M059J (cell line): Measurements from ENCODE around the gene IGSF11. TPM values are rescaled to one million over a fixed set of nuclear protein-coding genes. Genes with fewer than 3 reads are reported as not detected.
A peak's percentile ranks its signal among the peaks of the same experiment; 100 is the strongest.
"Not testable (repeated sequence)": the region's sequence is repeated elsewhere in the genome, so short reads cannot be mapped to it uniquely, and the experiment has no call there.

Experiments
- DNase-seq: peaks from one replicate; pipeline ENCODE4 v3.0.0-alpha.2; 2012; ENCODE audit warnings: low read depth
- total RNA-seq: library from RNA; depleted of rRNA; stranded (reverse); fragments of >200 nt; shearing (Covaris generic); gene quantifications from 2 replicates; pipeline ENCODE4 v1.2.3, GENCODE V29; 2014

IGSF11 gene
- total RNA-seq, 1 experiment from 2014 or later = not detected

- DNase-seq = no peak
Observed at GRCh38 chr3:118990823-118991560, 43.7 kb downstream of the IGSF11 start.

- no peak for DNase-seq
Observed at GRCh38 chr3:118988198-118989130, 46.2 kb downstream of the IGSF11 start.

GRCh38 chr3:118987477-118987876 is 47.2 kb downstream of the IGSF11 start:
- peak; percentile 2 for DNase-seq

- DNase-seq = no peak
Observed at GRCh38 chr3:118986734-118987133, 47.9 kb downstream of the IGSF11 start.

DNA sequence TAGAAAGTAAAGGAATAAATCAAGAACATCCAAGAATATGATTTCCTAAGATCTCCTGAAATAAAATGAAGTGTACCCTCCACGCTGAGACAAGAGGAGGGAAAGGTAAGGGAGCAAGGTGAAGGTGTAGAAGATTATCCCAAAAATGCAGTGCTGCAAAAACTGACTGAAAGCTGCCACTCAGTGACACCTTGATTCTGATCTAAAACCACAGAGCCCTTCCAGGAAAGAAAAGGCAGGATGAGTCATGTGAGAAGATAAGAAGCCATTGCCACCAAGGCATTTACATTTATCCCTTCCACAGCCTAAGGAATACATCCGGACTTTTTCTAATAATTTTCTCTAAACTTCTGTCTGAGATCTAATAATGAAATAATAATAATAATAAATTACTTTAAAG is 49.9 kb downstream of the IGSF11 start:
- peak; percentile 3 for DNase-seq

DNA sequence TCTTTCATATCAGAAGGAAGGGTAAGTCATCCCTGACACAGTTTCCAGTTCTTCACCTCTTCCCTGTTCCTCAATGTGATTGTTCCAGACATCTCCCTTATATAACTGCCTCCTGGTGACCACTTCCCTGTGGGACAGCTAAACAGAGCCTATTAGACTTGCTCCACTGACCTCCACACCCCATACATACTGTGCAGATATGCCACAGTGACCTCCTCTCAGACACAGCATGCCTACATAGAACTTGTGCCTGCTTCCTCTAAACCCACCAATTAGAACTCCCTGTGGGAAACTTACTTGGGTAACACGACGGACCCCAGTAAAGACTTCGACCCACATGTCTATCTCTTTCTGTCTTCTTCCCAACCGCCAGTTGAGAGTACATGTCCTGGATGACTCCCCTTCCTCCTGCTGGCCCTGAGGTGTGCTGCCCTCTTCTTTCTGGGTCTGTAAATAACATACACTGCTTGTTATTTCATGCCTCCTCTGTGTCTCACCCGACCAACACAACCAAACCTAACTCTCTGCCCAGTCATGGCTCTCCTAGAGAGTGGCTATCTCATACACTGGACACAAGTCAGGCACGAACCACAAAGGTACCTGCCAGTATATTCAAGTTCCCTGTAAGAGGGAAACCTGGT is 53.0 kb downstream of the IGSF11 start:
- no peak for DNase-seq

DNA sequence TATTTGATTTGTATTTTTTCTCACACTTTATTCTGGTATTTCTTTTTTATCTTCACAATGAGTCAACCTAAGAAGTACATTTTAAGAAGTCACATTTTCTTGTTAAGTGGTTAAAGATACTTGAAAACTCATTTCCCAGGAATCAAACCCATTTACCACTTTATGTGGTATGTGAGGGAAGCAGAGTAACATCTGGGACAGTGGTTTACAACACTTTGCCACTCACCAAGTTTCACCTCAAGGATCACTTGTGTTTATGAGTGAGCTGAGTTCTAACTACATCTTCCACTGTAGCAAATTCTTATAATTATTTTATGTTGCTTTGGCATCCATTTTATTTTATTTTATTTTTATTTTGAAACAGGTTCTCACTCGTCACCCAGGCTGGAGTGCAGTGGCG is 53.8 kb downstream of the IGSF11 start:
- no peak for DNase-seq

DNA sequence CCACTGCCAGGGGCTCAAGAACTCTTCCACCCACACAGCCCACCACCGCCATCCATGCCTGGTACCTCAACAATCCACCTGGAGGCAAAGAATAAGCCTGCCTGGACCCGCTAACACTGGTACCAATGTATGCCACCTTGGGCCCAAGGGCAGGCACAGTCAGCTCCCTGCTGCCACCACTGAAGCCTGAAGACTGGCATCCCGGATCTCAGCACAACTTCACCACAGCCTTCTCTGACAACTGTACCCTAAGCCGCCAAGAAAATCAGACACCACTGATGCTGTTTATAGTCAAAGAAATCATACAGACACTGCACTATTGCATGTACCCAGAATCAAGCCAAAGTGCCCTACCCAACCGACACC is 56.3 kb downstream of the IGSF11 start:
- DNase-seq = no peak

DNA sequence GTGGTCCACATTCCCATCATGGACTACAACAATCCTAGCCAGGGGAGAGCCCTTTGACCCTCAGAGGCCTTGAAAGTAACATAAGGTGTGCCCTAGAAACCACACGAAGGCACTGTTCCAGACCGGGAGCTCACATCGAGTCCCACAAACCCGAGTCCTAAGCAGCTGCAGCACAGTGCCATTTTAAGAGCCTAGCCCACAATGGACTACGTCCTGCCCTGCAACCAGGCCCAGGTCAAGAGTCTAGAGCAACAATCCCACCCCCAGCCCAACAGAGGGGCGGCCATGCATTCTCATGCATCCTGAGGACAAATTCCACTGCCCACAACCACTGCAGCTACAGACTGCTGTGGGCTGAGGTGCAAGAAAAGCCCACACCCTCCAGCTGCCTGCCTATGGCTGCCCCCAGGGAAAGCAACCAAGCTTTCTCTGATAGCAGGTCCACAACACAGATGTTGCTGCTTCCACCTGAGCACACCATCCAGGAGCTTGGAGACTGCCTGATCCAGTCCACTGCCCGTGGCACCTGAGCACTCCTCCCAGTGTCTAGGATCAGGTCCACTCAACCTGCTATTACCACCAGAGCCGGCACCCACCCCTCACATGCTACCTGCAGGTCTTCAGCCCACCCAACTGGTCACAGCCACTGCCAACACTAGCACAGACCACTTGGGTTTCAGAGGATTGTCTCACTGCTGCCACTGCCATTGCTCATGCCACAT is 56.8 kb downstream of the IGSF11 start:
- DNase-seq = no peak

GRCh38 chr3:118977118-118977517 is 57.5 kb downstream of the IGSF11 start:
- DNase-seq = no peak

DNA sequence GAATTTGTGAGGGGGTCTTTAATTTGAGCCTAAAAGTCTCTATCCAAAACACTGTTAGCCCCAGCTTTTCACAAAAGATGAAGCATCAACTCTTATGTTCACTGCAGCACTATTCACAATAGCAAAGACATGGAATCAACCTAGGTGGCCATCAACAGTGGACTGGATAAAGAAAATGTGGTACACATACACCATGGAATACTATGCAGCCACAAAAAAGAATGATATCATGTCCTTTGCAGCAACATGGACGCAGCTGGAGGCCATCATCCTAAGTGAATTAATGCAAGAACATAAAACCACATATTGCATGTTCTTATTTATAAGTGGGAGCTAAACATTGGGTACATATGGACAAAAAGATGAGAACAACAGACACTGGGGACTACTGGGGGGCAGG is 59.2 kb downstream of the IGSF11 start:
- DNase-seq = not testable (repeated sequence)

GRCh38 chr3:118974356-118975097 is 60.1 kb downstream of the IGSF11 start:
- no peak for DNase-seq

GRCh38 chr3:118973050-118973449 is 61.6 kb downstream of the IGSF11 start:
- no peak for DNase-seq

GRCh38 chr3:118970819-118971218 is 63.8 kb downstream of the IGSF11 start:
- no peak for DNase-seq

GRCh38 chr3:118968640-118969039 is 66.0 kb downstream of the IGSF11 start:
- no peak for DNase-seq

GRCh38 chr3:118968111-118968510 is 66.5 kb downstream of the IGSF11 start:
- DNase-seq = no peak

- DNase-seq = no peak
Observed at GRCh38 chr3:118966700-118967099, 67.9 kb downstream of the IGSF11 start.

- DNase-seq = no peak
Observed at GRCh38 chr3:118963711-118964110, 70.9 kb downstream of the IGSF11 start.

GRCh38 chr3:118960876-118961450 is 73.7 kb downstream of the IGSF11 start:
- peak; percentile 4 for DNase-seq

GRCh38 chr3:118955914-118956556 is 78.6 kb downstream of the IGSF11 start:
- no peak for DNase-seq
